HG02938 (cell line): ENCODE data around the gene FSTL1.
"Not testable (repeated sequence)": the region's sequence is repeated elsewhere in the genome, so short reads cannot be mapped to it uniquely, and the experiment has no call there.

ENCODE experiments used
- ATAC-seq: cut with Tn5 transposase; IDR thresholded peaks from one replicate; pipeline ENCODE4 v1.9.1; 2021; ENCODE audit warnings: mild to moderate bottlenecking, moderate library complexity; ENCODE audit not compliant: unreplicated experiment

The FSTL1 gene

DNA sequence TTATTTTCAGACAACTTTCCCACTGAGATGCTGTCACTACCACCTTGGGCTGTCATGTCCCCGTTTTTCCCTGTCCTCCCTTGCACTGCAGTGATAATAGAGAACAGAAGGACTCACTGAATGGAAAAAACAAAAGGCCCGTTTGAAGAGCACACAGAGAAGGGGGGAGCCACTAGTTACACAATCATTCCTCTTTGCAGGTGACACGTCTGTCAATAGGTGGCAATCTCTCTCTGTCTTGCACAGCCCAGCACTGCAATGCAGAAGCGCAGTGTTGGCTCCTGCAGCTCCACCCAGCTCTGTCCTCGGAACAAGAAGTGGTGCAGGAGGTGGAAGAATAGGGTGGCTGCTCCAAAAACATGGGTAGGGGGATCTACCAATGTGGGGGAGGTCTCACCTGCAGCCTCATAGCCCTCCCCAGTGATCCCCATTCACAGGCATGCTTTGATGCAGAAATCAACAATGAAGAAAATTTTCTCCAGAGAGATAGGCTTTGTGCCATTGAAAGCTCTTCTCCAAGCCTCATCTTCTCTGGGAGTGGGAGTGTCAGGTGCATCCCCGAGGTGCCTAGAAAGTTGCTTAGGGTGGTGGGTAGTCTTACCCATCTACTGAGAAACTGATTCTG, 31.8 kb downstream of the FSTL1 start:
- peak; percentile 37 for ATAC-seq

DNA sequence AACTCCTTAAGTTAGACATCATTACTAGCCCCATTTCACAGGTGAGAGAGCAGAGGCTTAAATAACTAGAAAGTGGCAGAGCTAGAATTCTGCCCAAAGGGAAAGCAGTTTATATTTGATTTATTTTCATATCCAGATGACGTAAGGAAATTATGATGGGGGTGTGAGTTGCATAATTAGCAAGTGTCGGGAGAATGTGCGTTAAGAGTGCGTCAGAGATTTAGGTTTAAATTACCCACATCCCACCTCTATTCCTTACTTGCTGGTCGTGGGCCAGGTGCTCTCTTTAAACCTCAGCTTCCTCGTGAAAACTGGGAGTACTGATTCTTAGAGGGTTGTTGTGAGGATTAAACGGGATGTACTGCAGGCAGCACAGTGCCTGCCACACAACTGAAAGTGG, 32.3 kb downstream of the FSTL1 start:
- ATAC-seq: no peak

DNA sequence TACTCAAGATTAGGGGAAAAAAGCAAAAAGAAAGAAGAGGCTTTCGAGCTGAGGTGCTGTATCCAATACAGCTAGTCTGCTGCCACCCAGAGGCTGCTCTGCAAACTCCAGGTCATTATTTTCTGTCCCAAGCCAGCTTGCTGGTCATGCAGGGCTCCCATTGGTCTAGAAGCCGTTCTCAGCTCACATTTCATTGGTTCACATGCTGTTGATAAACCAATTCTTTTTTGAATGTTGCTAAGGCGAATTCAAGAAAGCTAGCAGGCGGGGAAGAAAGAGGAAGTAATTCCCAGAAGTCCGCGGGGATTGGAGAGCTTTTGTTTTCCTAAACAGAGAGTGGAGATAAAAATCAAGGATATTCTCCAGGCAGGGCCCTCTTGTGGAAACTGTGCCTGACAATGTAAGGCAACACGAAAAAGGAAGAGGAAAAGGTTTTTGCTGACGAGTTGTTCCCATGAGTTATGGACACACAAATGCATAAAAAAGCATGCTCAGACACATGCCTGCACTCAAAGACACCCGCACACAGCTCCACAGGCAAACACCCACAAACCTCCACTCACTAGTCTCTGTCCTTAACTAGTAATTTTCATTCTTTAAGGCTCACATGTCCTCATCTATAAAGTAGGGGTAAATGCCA, 33.4 kb downstream of the FSTL1 start:
- peak; percentile 99 for ATAC-seq

DNA sequence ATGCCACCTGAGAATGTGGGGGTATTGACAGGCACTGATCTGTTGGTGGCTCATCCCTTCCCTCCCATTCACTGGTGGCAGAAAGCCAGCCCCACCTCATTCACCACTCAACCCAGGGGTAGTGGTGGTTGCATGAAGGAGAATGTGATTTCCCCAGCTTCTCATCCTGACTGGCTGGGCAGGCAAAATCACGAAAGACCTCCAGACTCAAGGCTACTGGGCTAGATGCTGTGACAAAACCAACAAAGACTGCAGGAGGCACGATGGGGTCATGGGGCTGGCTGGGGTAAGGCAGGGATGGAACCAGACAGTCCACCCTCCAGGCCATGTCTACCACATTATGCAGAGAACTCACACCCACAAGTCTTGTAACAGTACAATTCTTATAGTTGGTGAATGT, 33.9 kb downstream of the FSTL1 start:
- ATAC-seq: peak; percentile 26

DNA sequence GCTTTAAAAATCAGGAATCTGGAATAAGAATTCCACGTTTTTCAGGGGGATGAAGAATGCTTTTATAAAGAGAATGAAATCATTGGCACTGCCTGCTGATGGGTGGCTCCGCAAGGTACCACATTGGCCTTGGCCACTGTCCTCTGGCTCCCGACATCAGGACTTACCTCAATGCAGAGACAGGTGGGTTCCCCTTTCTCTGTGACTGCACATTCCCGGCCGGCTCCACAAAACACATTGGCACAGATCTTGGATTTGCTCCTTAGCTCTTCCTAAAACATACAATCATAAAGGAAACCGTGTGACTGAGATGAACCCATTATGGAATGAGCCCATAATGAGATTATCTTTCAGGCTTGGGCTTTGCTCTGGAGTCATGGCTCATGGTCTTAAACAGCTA, 35.0 kb downstream of the FSTL1 start:
- no peak for ATAC-seq

DNA sequence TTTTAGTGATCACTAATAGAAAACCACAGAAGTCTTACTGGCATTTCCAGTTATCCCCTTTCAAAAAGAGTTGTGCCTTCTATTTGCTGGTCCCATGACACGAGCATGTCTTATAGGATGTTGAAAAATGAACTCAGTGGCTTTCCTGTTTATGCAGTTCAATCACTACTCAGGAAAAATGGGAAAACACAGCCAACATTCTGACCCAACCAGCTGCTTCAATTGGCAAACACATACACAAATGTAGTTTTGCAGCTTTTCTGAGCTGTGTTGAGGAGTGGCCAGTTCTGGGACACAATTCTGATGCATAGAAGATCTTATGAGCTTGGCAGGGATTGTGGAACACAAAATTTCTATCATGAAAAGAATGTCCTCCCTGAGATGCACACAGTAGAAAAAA, 40.3 kb downstream of the FSTL1 start:
- ATAC-seq: no peak

DNA sequence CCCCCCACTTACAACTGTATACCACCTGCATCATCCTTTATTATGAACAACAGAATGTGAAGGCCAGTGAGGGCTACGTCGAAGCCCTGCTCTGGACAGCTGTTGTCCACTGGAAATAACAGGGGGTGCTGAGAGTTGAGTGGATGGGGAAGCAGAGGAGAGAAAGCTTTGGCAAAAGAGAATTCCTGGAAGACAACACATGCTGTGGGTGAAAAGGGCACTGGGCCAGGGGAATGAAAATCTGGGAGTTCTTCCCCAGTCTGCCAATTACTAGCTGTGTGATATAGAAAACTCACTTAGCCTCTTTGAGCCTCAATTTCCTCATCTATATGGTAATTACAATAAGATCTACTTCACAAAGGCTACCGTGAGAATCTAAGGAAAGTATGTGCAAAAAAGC, 40.7 kb downstream of the FSTL1 start:
- no peak for ATAC-seq

DNA sequence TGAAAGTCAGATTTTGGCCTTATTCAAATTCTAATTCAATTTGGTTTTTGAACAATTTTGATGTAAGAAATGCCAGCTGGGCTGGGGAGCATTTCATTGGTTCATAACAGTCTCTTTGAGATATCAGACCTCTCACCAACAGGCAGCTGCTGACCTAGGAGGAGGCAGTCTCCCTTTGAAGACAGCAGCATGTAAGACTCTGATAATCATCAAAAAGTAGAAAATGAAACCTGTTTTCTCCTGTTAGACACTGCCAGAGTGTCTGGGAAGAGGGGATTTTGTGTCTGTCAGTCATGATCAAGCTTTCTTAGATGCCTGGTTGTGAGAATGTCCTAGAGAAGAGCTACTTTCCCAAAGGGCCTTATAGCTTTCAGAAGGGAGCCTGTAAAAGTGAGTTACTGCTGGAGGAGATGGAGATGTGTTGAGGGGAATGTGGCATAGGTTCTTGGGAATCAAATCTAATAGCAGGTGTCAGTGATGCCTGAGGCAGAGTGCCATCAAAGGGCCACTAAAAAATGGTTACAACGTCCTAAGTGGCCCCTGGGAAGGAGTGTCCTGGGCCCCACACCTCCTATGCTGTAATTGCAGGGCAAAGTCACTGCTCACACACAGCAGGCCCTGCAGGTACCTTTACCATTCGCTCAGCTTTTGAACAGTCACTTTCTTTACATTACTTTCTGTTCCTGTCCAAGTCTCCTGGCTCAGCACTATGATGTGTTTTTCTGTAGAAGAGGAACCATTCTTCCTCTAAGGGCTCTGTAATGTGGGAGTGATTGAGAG, 43.1 kb downstream of the FSTL1 start:
- ATAC-seq: no peak

DNA sequence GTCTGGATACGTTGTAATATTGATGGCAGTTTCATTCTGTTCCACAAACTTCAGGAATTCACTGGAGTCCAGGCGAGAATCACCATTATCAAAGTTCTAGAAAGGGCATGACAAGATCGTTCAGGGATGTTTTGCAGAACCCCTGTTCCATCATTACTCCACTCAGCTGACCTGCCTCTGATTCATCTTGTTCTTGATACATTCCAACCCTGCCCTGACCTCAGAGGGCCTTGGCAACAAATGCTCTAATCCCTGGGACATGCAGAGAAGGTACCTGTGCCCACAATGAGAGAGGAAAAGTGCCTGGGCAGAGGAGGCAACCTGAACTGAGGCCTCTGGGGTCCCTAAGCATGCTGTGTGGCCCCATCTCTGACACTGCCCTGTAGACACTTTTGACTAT, 45.9 kb downstream of the FSTL1 start:
- ATAC-seq: no peak

DNA sequence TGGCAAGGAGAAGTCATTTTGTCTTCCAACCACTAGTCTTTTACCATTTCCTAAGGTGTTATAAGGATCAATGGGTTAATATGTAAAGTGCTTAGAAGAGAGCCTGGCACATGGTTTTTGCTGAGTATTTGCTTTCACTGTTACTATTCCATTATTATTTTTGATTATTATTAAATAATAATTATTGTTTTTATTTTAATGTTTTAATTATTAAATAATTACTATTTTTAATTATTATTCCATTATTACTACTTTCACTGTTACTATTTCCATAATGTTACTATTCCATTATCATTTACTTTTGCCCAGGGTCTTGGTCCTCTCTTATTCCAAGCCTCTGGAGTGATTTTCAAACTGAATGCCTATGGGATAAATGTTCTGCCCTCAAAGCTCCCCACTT, 48.5 kb downstream of the FSTL1 start:
- ATAC-seq: no peak

DNA sequence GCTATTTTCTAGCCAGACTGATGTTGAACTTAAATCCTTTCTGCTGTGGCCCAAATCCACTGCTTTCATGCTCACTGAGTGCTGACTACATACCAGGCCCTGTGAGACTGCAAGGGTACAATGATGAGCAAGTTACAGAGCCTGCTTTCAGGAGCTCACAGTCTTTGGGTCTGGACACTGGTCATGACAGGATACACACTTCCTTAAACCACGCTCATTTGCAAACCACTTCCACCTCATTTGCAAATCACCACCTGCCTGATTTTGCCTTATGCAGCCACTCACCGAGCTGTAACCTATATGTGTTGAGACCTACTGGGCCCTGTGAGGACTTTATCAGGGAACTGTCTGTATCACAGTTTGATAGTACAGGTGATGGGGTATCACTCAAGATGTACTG, 51.4 kb downstream of the FSTL1 start:
- peak; percentile 94 for ATAC-seq

DNA sequence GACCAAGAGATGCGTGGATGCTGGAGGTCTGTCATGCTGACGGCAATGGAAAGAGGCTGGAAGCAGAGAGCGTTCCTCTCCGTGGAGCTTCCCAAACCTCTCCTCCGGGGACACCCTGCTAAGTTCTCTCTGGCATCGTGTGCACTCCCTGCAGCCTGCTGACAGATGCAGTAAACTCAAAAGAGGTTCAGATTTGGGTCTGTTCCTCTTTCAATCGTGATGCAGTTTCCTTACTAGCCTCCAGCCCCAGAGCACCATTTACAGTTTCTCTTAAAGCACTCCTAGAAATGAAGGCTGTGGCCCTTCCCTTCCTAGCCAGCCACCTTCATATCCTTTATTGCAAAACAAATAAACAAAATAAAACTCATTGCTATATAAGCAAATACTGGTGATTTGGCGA, 54.3 kb downstream of the FSTL1 start:
- no peak for ATAC-seq

DNA sequence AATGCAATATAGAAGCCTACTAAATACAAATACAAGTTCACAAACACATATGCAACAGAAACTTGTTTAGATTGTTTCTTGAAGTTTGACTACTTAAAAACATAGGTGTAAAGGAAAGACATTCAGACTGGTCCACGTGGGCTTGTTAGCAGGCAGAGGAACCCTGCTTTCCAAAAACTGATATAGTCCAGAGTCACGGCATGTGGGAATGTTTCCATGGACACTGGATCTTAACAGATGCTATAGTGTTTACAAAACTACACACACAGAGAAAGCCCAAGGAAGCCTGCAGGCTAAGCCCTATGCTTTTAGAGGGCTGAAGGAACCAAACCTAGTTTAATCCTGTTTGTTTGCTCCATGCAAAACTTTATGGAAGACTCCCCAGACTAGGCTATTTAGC, 56.4 kb downstream of the FSTL1 start:
- ATAC-seq: no peak

DNA sequence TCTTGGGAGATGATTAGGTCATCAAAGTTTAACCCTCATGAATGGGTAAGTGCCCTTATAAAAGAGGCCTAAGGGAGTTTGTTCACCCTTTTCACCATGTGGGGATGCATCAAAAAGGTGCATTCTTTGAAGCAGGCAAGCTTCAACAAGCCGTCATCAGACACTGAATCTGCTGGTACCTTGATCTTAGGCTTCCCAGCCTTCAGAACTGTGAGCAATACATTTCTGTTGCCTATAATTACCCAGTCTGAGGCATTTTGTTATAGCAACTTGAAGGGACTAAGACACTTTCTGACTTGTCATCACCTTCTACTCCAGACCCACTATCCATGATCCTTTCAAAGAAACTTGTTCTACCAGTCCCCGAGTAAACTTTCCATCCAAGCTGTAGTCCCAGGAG, 57.0 kb downstream of the FSTL1 start:
- ATAC-seq: no peak

DNA sequence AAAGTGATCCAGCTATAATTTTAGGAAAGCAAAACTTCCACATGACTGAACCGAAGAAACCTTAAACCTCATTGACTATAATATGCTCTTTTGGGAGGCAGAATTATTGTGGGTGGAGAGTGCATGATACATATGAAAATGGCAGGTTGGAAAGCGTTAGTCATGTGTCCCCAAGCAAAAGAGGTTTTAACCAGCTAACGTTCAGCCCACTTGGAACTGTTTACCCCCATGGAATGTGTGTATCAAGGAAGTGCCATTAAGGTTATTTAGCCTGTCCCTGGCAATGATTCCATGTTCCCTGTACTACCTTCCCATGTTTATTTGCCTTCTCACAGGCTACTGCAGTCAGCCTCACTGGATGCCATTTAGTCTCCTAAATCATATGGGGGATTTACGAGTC, 57.5 kb downstream of the FSTL1 start:
- no peak for ATAC-seq

DNA sequence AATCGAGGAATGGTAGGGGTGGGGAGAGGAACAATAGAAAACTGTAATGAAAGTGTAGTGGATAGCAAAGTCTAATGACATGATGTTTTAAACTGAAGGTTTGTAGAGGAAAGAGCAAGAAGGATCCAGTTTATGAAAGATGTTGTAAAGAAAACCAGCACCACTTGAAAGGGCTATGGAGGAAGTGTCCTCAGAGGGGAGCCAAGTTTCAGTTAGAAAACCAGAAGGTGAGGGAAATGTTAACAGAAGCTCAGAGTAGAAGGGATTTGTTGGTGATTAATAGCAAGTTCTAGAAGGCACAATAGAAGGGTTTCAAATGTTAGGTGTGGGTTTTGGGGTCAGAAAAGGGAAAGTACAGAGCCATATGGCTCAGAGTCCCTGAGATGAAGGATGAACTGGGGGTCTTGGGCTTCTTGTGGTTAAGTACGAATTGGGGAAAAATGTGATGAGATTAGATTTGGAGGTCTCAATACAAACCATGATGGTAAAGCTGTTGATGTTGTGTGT, 67.8 kb downstream of the FSTL1 start:
- no peak for ATAC-seq

DNA sequence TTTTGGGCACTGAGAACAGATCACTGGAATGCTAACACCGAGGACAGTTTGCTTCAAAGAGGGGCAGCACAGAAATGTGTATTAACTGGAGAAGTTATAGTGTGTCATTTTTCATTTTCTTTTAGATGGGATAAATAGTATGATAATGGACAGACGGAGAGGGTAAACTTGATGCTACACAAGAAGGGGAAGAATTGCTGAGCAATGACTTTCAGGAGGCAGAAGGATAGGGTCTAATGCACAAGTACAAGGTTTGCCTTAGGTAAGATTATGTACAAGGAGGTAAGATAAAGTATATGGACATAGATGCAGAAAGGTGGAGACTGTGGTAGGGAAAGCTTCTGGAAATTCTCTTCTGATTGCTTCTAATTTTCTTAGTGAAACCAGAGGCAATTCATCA, 69.3 kb downstream of the FSTL1 start:
- no peak for ATAC-seq

DNA sequence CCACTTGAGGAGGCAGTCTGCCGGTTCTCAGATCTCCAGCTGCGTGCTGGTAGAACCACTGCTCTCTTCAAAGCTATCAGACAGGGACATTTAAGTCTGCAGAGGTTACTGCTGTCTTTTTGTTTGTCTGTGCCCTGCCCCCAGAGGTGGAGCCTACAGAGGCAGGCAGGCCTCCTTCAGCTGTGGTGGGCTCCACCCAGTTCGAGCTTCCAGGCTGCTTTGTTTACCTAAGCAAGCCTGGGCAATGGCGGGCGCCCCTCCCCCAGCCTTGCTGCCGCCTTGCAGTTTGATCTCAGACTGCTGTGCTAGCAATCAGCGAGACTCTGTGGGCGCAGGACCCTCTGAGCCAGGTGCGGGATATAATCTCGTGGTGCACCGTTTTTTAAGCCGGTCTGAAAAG, 72.8 kb downstream of the FSTL1 start:
- not testable (repeated sequence) for ATAC-seq

DNA sequence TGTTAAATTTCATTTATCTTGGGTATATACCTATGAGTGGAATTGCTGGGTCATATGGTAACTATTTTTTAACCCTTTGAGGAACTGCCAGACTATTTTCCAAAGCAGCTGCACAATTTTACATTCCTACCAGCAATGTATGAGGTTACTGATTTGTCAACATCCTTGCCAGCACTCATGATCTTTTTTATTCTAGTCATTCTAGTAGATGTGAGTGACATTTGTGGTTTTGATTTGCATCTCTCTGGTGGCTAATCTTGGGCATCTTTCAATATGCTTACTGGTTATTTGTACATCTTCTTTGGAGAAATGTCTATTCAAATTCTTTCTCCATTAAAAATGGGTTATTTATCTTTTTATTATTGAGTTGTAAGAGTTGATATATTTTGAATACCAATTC, 80.3 kb downstream of the FSTL1 start:
- ATAC-seq: peak; percentile 64

DNA sequence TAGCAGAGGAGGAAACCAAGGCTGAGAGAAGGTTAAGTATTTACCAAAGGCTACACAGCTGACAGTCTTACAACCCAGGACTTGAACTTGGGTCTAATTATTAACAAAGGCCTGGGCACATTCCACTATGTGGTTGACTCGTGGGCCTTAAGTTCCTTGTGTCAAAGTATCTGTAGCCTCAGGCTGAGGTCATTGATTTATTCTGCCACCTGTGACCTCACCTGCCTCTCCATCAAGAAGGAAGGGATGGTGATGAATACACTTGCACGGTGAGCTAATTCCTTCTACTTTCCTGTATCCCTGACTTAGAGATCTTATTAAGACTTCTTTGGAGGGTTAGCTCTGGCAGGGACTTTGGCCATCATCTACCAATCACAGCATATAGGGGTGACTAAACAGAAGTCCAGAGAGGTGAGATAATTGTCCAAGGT, 81.7 kb downstream of the FSTL1 start:
- ATAC-seq: peak; percentile 89

DNA sequence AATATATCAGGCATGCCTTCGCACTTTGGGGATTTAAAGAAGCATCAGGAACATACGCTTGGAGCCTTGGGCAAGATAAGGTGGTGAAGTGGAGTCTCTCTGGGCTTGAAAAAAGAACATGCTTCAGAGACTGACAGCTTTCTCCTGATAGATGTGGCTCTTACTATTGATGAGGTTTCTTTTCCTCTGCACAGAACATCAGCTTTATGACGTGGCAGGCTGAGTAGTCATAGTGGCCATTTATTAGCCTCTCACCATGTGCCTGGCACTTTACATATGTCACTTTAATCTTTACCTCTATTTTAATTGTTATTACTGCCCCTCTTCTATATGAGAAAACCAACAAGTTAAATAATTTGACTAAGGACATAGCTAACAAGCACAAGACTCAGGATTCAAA, 82.6 kb downstream of the FSTL1 start:
- no peak for ATAC-seq

DNA sequence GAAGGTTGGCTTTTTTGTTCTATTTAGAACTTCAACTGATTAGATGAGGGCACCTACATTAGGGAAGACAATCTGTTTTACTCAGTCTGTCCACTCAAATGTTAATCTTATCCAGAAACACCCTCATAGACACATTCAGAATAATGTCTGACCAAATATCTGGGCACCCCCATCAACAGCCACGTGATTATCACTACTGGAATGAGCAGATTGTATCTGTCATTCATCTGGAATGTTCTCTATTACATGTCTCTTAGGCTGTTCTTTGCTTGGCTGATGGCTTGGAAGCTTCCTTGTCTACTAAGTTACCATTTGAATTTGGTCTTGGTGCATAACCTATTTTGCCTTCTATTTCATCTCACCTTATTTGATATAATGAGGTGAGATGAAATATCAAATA, 86.0 kb downstream of the FSTL1 start:
- ATAC-seq: no peak
